ENCODE data around the gene FBXL3. TPM values are rescaled to one million over a fixed set of nuclear protein-coding genes. Genes with fewer than 3 reads are reported as not detected.

The FBXL3 gene
- total and polyA plus RNA-seq, 10 donors = 18.5 to 80.9 (median 51.0) TPM

GRCh38 chr13:77036279-77036678, 9.3 kb upstream of the FBXL3 start:
- intact Hi-C loops (cut with DNase I; ENCODE audit: low total_unique reads) = no loop called here

GRCh38 chr13:77034881-77035280, 7.9 kb upstream of the FBXL3 start:
- H3K4me3 ChIP-seq = no peak overlapping the region
- no peak for DNase-seq
- no peaks in the 10 kb centered on the region for H3K36me3 ChIP-seq
- H3K9me3 ChIP-seq = no peaks in the 10 kb centered on the region
- TF ChIP-seq CTCF (IDR thresholded peaks at IDR 0.05 in 8 of 11, conservative IDR thresholded peaks at IDR 0.05 in 3 of 11) (no peak), POLR2A (IDR thresholded peaks at IDR 0.05) (no peak), POLR2AphosphoS5 (IDR thresholded peaks at IDR 0.05) (no peak)
- 92 to 98% (median 96%) methylated on average over 5 of the region's 5 CpGs for WGBS, 5 donors
- no peak overlapping the region for H3K27ac ChIP-seq
- intact Hi-C loops (cut with DNase I; ENCODE audit: low total_unique reads) = no loop called here
- H3K4me1 ChIP-seq = no peaks in the 10 kb centered on the region
- H3K27me3 ChIP-seq (replicated peaks in 1 of 7) = no peaks in the 10 kb centered on the region

More at GRCh38 chr13:77036279-77036678, 9.3 kb upstream of the FBXL3 start:
- DNase-seq = no peak
- WGBS, 5 donors = 68 to 92% (median 81%) methylated on average over 1 of the region's 1 CpG
- no peak overlapping the region for H3K27ac ChIP-seq
- no peaks in the 10 kb centered on the region for H3K36me3 ChIP-seq
- no peak overlapping the region for H3K4me3 ChIP-seq
- no peaks in the 10 kb centered on the region for H3K4me1 ChIP-seq
- H3K27me3 ChIP-seq (replicated peaks in 1 of 7) = no peaks in the 10 kb centered on the region
- no peaks in the 10 kb centered on the region for H3K9me3 ChIP-seq
- TF ChIP-seq CTCF (IDR thresholded peaks at IDR 0.05 in 8 of 11, conservative IDR thresholded peaks at IDR 0.05 in 3 of 11) (no peak), POLR2AphosphoS5 (IDR thresholded peaks at IDR 0.05) (no peak), POLR2A (IDR thresholded peaks at IDR 0.05) (no peak)

- WGBS, 5 donors = 95 to 99% (median 95%) methylated on average over 4 of the region's 4 CpGs
- intact Hi-C loops (cut with DNase I; ENCODE audit: low total_unique reads) = no loop called here
These were observed 6.9 kb upstream of the FBXL3 start for GRCh38 chr13:77033717-77034302.

More at GRCh38 chr13:77033717-77034302, 6.9 kb upstream of the FBXL3 start:
- H3K27ac ChIP-seq = no peak overlapping the region
- no peak for DNase-seq
- H3K9me3 ChIP-seq = no peaks in the 10 kb centered on the region
- no peaks in the 10 kb centered on the region for H3K4me1 ChIP-seq
- no peaks in the 10 kb centered on the region for H3K36me3 ChIP-seq
- no peak overlapping the region for H3K4me3 ChIP-seq
- TF ChIP-seq CTCF (IDR thresholded peaks at IDR 0.05 in 8 of 11, conservative IDR thresholded peaks at IDR 0.05 in 3 of 11) (no peak), POLR2AphosphoS5 (IDR thresholded peaks at IDR 0.05) (no peak), POLR2A (IDR thresholded peaks at IDR 0.05) (no peak)
- H3K27me3 ChIP-seq (replicated peaks in 1 of 7) = no peaks in the 10 kb centered on the region

All from spleen (tissue), 11 donors.